WTC11 (cell line): ENCODE measurements around the gene CDX2.

Experiments
- ATF2 ChIP-seq: sonication (generic); formaldehyde crosslinking; IDR thresholded peaks from 2 replicates; pipeline ENCODE4 v1.8.1; 2022; ENCODE audit warnings: low read depth, missing genetic modification reagents, borderline replicate concordance
- CREB1 ChIP-seq: sonication (generic); formaldehyde crosslinking; IDR thresholded peaks from 2 replicates; pipeline ENCODE4 v1.8.0; 2023; ENCODE audit warnings: mild to moderate bottlenecking, missing genetic modification reagents
- CTCF ChIP-seq: fragments of 200-600 bp; IDR thresholded peaks from 2 replicates; pipeline ENCODE4 v1.8.0; 2022; ENCODE audit warnings: antibody characterized with exemption
- USF2 ChIP-seq: sonication (generic); formaldehyde crosslinking; IDR thresholded peaks from 2 replicates; pipeline ENCODE4 v1.8.1; 2023; ENCODE audit warnings: mild to moderate bottlenecking, missing genetic modification reagents, moderate library complexity
- ZBTB43 ChIP-seq: sonication (generic); formaldehyde crosslinking; IDR thresholded peaks from 2 replicates; pipeline ENCODE4 v1.8.1; 2023; ENCODE audit warnings: mild to moderate bottlenecking, missing genetic modification reagents
- TF ChIP-seq, protein P1 (sequence below): sonication (generic); formaldehyde crosslinking; IDR thresholded peaks from 2 replicates; pipeline ENCODE4 v1.8.0; 2022; ENCODE audit warnings: mild to moderate bottlenecking, missing genetic modification reagents

DNA sequence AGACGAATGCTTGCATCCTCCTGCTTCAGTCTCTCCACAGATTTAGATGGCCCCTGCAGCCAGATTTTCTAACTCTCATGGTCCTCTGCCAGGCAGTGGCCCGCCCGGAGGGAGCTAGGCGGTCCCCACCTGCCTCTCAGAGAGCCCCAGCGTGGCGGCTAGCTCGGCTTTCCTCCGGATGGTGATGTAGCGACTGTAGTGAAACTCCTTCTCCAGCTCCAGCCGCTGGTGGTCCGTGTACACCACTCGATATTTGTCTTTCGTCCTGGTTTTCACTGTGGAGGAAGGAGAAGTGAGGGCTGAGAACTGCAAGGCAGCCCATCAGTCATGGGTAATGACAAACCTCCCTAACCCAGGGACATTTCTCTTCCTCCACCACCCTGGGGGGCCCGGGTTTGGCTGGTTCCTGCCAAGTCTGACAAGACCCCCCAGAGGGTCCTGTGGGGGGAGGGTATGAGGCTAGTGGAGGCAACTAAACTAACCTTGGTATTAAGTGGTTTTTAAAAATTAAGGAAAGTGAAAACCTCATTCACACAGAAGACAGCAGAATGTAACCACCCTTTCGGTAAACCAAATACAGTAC, 4.3 kb downstream of the CDX2 start:
- TF ChIP-seq CTCF (no peak), CREB1 (CRISPR knock-in tag) (no peak), ZBTB43 (no peak), USF2 (CRISPR knock-in tag) (no peak), ATF2 (CRISPR knock-in tag) (no peak)
- TF ChIP-seq, protein P1, sequence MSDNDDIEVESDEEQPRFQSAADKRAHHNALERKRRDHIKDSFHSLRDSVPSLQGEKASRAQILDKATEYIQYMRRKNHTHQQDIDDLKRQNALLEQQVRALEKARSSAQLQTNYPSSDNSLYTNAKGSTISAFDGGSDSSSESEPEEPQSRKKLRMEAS (CRISPR knock-in tag) = no peak
